ENCODE measurements around the gene LRRC8A. TPM values are rescaled to one million over a fixed set of nuclear protein-coding genes. Genes with fewer than 3 reads are reported as not detected.
A peak's percentile ranks its signal among the peaks of the same experiment; 100 is the strongest.

LRRC8A gene
- polyA plus RNA-seq, 1 of the 3 experiments (the other 2 are of a cell fraction) = 30.4 TPM

GRCh38 chr9:128928624-128929023, 46.7 kb downstream of the LRRC8A start:
- Histone ChIP-seq H3F3A (replicated peaks; ENCODE audit: insufficient read depth) (no peaks in the 10 kb centered on the region), H2AFZ (ENCODE audit: low read depth) (peak overlapping the region; percentile 70; the same call in 1 of the 2 replicates), H3K4me2 (no peak overlapping the region), H3K9me2 (no peaks in the 10 kb centered on the region), H3K27ac (ENCODE audit: low read depth in 2 of 2, low read length in 1 of 2) (no peak overlapping the region), H4K20me1 (ENCODE audit: insufficient read depth) (no peaks in the 10 kb centered on the region), H3K9ac (no peak overlapping the region), H3K9me3 (no peaks in the 10 kb centered on the region), H3K4me1 (ENCODE audit: control insufficient read depth in 1 of 2, insufficient read depth in 2 of 2, low read depth in 1 of 2, low read length in 1 of 2) (no peaks in the 10 kb centered on the region; a peak in 1 of 4 replicates), H3K79me2 (ENCODE audit: insufficient read depth) (no peaks in the 10 kb centered on the region), H3K36me3 (replicated peaks in 1 of 2; ENCODE audit: control insufficient read depth in 1 of 2, insufficient read depth in 2 of 2, low read length in 1 of 2) (no peaks in the 10 kb centered on the region), H3K27me3 (ENCODE audit: insufficient read depth) (no peaks in the 10 kb centered on the region), H3K4me3 (ENCODE audit: low read depth in 2 of 2, low read length in 1 of 2) (no peak overlapping the region)
- whole genome bisulfite sequencing (ENCODE audit: low lambda C conversion rate) = 89% methylated on average over 2 of the region's 2 CpGs
- ChIA-PET CTCF (interaction anchor here (0.6 to 7.1 kb wide), 33 partner anchors 8 to 264 kb away, joined by 3 to 73 read pairs (median 6); partner anchors contain the start of genes ENDOG, KYAT1 and LRRC8A), POLR2A (interaction anchor here (0.7 kb wide), 1 partner anchor 46 kb away, joined by 4 read pairs; no protein-coding TSS in a partner anchor)
- no peak for TF ChIP-seq YY1 (IDR thresholded peaks at IDR 0.05; ENCODE audit: low read depth)
- TF ChIP-seq TCF12 (IDR thresholded peaks at IDR 0.05) = no peak
- no peak for TF ChIP-seq USF1 (IDR thresholded peaks at IDR 0.05; ENCODE audit: borderline replicate concordance, low read depth)
- no peak for TF ChIP-seq RXRA (IDR thresholded peaks at IDR 0.05; ENCODE audit: borderline replicate concordance, low read depth)
- no peak for TF ChIP-seq TEAD4 (IDR thresholded peaks at IDR 0.05; ENCODE audit: borderline replicate concordance, insufficient read depth)
- TF ChIP-seq EZH2phosphoT487 (IDR thresholded peaks at IDR 0.05; ENCODE audit: borderline replicate concordance, low read depth) = no peak
- TF ChIP-seq, protein P1, sequence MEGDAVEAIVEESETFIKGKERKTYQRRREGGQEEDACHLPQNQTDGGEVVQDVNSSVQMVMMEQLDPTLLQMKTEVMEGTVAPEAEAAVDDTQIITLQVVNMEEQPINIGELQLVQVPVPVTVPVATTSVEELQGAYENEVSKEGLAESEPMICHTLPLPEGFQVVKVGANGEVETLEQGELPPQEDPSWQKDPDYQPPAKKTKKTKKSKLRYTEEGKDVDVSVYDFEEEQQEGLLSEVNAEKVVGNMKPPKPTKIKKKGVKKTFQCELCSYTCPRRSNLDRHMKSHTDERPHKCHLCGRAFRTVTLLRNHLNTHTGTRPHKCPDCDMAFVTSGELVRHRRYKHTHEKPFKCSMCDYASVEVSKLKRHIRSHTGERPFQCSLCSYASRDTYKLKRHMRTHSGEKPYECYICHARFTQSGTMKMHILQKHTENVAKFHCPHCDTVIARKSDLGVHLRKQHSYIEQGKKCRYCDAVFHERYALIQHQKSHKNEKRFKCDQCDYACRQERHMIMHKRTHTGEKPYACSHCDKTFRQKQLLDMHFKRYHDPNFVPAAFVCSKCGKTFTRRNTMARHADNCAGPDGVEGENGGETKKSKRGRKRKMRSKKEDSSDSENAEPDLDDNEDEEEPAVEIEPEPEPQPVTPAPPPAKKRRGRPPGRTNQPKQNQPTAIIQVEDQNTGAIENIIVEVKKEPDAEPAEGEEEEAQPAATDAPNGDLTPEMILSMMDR (IDR thresholded peaks at IDR 0.05) = no peak
- TF ChIP-seq RFX5 (IDR thresholded peaks at IDR 0.05; ENCODE audit: low read length) = no peak
- TF ChIP-seq NFIC (IDR thresholded peaks at IDR 0.05; ENCODE audit: borderline replicate concordance) = no peak
- no peak for TF ChIP-seq MEF2A (IDR thresholded peaks at IDR 0.05; ENCODE audit: borderline replicate concordance, low read depth)
- no peak for TF ChIP-seq JUND (IDR thresholded peaks at IDR 0.05)
- DNase-seq = no peak

DNA sequence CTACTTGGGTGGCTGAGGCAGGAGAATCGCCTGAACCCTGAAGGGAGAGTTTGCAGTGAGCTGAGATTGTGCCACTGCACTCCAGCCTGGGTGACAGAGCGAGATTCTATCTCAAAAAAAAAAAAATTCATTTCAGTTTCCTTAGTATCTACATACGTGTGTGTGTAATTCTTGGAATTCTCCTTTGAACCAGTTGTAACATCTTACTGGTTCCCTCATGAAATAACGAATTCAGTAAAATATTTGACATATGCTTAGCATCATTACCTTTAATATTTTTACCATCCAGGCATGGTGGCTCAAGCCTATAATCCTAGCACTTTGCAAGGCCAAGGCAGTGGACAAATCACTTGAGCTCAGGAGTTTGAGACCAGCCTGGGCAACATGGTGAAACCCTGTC, 47.6 kb downstream of the LRRC8A start:
- Histone ChIP-seq H3K4me1 (ENCODE audit: control insufficient read depth in 1 of 2, insufficient read depth in 2 of 2, low read depth in 1 of 2, low read length in 1 of 2) (no peaks in the 10 kb centered on the region; a peak in 1 of 4 replicates), H3K9me3 (no peaks in the 10 kb centered on the region), H4K20me1 (ENCODE audit: insufficient read depth) (no peaks in the 10 kb centered on the region), H3K27me3 (ENCODE audit: insufficient read depth) (no peaks in the 10 kb centered on the region), H3K4me3 (ENCODE audit: low read depth in 2 of 2, low read length in 1 of 2) (no peak overlapping the region), H3K36me3 (replicated peaks in 1 of 2; ENCODE audit: control insufficient read depth in 1 of 2, insufficient read depth in 2 of 2, low read length in 1 of 2) (no peaks in the 10 kb centered on the region), H3F3A (replicated peaks; ENCODE audit: insufficient read depth) (no peaks in the 10 kb centered on the region), H2AFZ (ENCODE audit: low read depth) (no peak overlapping the region), H3K9ac (no peak overlapping the region), H3K79me2 (ENCODE audit: insufficient read depth) (no peaks in the 10 kb centered on the region), H3K4me2 (no peak overlapping the region), H3K9me2 (no peaks in the 10 kb centered on the region), H3K27ac (ENCODE audit: low read depth in 2 of 2, low read length in 1 of 2) (no peak overlapping the region)
- no peak for TF ChIP-seq RXRA (IDR thresholded peaks at IDR 0.05; ENCODE audit: borderline replicate concordance, low read depth)
- TF ChIP-seq FOXJ3 (CRISPR knock-in tag; IDR thresholded peaks at IDR 0.05) = no peak
- no peak for TF ChIP-seq TAF1 (IDR thresholded peaks at IDR 0.05; ENCODE audit: borderline replicate concordance, low read depth, low read length)
- TF ChIP-seq GATA2 (CRISPR knock-in tag; IDR thresholded peaks at IDR 0.05) = no peak
- TF ChIP-seq, protein P2, sequence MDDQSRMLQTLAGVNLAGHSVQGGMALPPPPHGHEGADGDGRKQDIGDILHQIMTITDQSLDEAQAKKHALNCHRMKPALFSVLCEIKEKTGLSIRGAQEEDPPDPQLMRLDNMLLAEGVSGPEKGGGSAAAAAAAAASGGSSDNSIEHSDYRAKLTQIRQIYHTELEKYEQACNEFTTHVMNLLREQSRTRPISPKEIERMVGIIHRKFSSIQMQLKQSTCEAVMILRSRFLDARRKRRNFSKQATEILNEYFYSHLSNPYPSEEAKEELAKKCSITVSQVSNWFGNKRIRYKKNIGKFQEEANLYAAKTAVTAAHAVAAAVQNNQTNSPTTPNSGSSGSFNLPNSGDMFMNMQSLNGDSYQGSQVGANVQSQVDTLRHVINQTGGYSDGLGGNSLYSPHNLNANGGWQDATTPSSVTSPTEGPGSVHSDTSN (IDR thresholded peaks at IDR 0.05) = no peak
- TF ChIP-seq, protein P1 (IDR thresholded peaks at IDR 0.05) = no peak
- TF ChIP-seq REST (IDR thresholded peaks at IDR 0.05; ENCODE audit: low read depth, low read length) = no peak
- TF ChIP-seq MXI1 (IDR thresholded peaks at IDR 0.05; ENCODE audit: low read depth, low read length) = no peak
- WGBS (ENCODE audit: low lambda C conversion rate) = 83% methylated on average over 4 of the region's 4 CpGs
- POLR2A ChIA-PET = no interaction called here
- no peak for DNase-seq
- CTCF ChIA-PET = interaction anchor here (1.5 to 7.1 kb wide), 6 partner anchors 14 to 197 kb away, joined by 3 to 73 read pairs (median 9); no protein-coding TSS in a partner anchor
